ENCODE results near the gene C1QTNF1.

DNA sequence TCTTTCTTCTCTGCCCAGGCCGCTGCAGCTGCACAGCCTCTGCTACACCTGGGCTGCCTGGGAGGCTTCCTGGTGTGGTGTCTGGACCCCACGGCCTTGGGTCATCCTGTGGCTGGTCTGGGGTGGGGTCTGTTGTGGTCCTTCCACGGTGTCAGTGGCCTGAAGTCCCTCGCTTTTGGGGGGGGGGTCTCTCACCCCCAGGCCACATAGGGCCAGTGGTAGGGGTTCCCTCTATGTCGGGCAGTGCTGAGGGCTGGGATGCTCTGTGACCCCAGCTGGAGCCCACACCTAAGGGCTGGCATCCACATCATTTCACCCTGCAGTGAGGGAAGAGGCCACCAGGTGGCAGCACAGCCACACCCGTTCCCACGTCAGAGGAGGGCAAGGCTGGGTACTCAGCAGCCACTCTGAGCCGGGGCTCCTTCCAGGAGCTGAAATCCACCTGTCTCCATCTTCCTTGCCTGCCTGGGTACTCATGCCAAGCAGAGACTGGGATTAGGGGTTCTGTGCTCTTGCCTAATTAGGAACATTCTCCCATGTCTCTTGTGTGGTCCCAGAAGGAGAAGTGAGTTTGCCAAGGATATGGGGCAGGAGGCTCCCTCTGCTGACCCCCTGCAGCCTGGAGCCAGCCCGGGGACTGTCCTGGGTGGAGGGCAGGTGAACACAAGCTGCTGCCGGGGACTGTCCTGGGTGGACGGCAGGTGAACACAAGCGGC is 63.6 kb downstream of the C1QTNF1 start:
- TF ChIP-seq SPI1 (IDR thresholded peaks at IDR 0.05; ENCODE audit: low read depth, low read length) (no peak), TAF1 (IDR thresholded peaks at IDR 0.05; ENCODE audit: low read depth, low read length) (no peak), POLR2A (IDR thresholded peaks at IDR 0.05; ENCODE audit: low read depth, low read length) (no peak)

All from GM12891 (cell line).